Measurements from ENCODE around the gene NEAT1. TPM values are rescaled to one million over a fixed set of nuclear protein-coding genes. Genes with fewer than 3 reads are reported as not detected.

NEAT1 gene
- total RNA-seq, 1 donor from 2014 or later = 422 TPM

DNA sequence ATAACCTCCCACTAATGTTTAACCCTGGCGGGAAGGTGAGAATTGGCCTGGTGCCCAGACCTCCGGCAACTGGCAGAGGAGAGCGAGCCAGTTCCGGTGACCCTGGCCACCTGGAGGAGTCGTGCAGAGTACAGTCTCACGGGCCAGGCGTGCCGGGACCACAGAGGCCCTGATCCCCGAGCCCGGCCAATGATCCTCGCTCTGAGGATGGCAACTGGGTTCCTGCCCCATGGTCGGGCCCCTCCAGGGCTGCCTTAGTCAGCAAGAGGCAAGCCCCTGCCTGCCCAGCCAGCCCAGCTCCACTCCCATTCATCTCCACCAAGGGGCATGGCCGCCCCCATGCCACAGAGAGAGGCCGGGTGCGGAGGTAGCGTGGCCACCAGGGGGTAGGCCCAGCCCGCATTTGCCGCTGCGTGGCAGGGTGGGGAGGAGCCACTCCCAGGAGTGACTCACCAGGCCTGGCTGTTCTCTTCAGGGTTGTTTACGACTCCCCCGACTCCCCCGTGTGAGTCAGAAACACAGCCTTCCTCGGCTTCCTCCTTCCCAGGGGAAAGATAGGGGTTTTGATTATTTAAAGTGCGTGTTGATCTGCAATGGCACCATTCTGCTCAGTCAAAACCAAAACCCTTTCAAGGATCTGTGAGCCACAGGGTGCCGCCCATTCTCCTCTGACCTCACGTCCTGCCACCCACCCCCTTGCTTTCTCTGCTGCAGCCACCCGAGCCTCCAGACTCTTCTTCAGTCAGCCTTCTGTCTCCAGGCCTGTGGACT lies 40.4 kb upstream of the NEAT1 start, which contains the start of gene SLC25A45:
Gene SLC25A45, minus strand, starts transcription at position 614 of the 771 bp plus-strand sequence. CDS start 695 bp downstream, outside the sequence.
- Mint-ChIP-seq H3K4me1 (ENCODE audit: low read depth) (peaks cover 40% of the 10 kb centered on the region), H3K27ac (peak within 1 kb of the TSS; percentile 99), H3K36me3 (ENCODE audit: low read depth) (no peaks in the 10 kb centered on the region), H3K9me3 (no peaks in the 10 kb centered on the region), H3K27me3 (ENCODE audit: low read depth) (no peaks in the 10 kb centered on the region), H3K4me3 (ENCODE audit: low read depth) (peak within 1 kb of the TSS; percentile 86)
- peak; percentile 90 for DNase-seq (ENCODE audit: low spot score)
- intact Hi-C loops (cut with micrococcal nuclease) = loop anchor here (1.0 kb wide), 4 partner anchors 34 to 128 kb away; no protein-coding TSS in a partner anchor

- H3K9me3 Mint-ChIP-seq = no peaks in the 10 kb centered on the region
- peaks cover 41% of the 10 kb centered on the region for H3K4me1 Mint-ChIP-seq (ENCODE audit: low read depth)
- peak overlapping the region; percentile 99 for H3K27ac Mint-ChIP-seq
Measured at GRCh38 chr11:65382804-65383368, 39.7 kb upstream of the NEAT1 start.

DNA sequence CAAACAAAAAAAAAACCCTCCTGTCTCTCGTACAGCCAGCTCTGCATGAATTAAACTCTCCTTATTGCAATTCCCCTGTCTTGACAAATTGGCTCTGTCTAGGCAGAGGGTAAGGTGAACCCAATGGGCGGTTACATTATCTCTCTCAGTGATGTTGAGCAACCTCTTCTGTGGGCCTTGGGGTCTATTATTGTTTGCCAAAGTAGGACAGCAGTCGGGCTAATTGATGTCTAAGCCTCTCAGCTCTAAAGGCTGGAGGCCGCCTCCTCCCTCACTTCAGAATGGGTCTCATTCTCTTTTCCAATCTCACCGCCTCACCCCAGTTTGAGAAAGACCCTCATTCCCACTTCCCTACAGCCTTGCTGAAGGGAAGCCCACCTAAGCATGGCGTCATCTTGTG lies 38.8 kb upstream of the NEAT1 start:
- Mint-ChIP-seq H3K4me1 (ENCODE audit: low read depth) (peaks cover 49% of the 10 kb centered on the region), H3K36me3 (ENCODE audit: low read depth) (peaks cover 8% of the 10 kb centered on the region), H3K27me3 (ENCODE audit: low read depth) (no peaks in the 10 kb centered on the region), H3K4me3 (ENCODE audit: low read depth) (peak overlapping the region; percentile 70), H3K9me3 (no peaks in the 10 kb centered on the region), H3K27ac (peak overlapping the region; percentile 98)
- intact Hi-C loops (cut with micrococcal nuclease) = no loop called here
- DNase-seq (ENCODE audit: low spot score) = no peak

More at GRCh38 chr11:65382804-65383368, 39.7 kb upstream of the NEAT1 start:
- intact Hi-C loops (cut with micrococcal nuclease) = loop anchor here (1.0 kb wide), 4 partner anchors 33 to 127 kb away; no protein-coding TSS in a partner anchor
- no peak for DNase-seq (ENCODE audit: low spot score)
- H3K4me3 Mint-ChIP-seq (ENCODE audit: low read depth) = peak overlapping the region; percentile 86
- no peaks in the 10 kb centered on the region for H3K36me3 Mint-ChIP-seq (ENCODE audit: low read depth)
- no peaks in the 10 kb centered on the region for H3K27me3 Mint-ChIP-seq (ENCODE audit: low read depth)

DNA sequence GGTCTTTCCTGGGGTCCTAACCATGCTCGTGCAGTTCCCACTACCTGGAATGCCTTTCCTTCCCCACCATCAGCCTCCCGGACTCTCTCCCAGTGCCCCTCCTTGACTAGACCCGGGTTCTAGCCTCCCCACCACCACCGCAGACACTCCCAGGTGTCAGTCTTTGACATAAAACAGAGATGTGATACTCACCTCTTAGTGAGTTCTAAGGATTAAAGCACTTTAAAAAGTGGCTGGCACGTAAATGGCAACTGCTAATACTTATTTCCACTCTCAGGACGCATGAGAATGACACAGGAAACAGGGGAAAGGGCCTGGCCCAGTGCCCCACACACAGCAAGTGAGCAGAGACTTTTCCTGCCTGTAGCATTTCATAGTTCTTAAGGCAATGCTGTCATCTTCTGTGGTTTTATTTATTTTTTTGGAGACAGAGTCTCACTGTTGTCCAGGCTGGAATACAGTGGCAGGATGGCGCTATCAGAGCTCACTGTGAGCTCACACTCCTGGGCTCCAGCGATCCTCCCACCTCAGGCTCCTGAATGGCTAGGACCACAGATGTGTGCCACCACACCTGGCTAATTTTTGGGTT lies 38.2 kb upstream of the NEAT1 start:
- intact Hi-C loops (cut with micrococcal nuclease) = no loop called here
- no peaks in the 10 kb centered on the region for H3K9me3 Mint-ChIP-seq
- DNase-seq (ENCODE audit: low spot score) = no peak
- H3K27ac Mint-ChIP-seq = peak overlapping the region; percentile 98
- H3K36me3 Mint-ChIP-seq (ENCODE audit: low read depth) = peaks cover 11% of the 10 kb centered on the region
- no peaks in the 10 kb centered on the region for H3K27me3 Mint-ChIP-seq (ENCODE audit: low read depth)
- peak overlapping the region; percentile 70 for H3K4me3 Mint-ChIP-seq (ENCODE audit: low read depth)
- H3K4me1 Mint-ChIP-seq (ENCODE audit: low read depth) = peaks cover 56% of the 10 kb centered on the region

GRCh38 chr11:65386307-65387140 lies 36.1 kb upstream of the NEAT1 start, which contains the start of gene FRMD8:
Gene FRMD8 (plus strand): TSS chr11:65386637. CDS start chr11:65387037, 400 bp downstream.
- peak; percentile 84 for DNase-seq (ENCODE audit: low spot score)
- peak within 1 kb of the TSS; percentile 96 for H3K4me3 Mint-ChIP-seq (ENCODE audit: low read depth)
- peaks cover 11% of the 10 kb centered on the region for H3K36me3 Mint-ChIP-seq (ENCODE audit: low read depth)
- H3K27me3 Mint-ChIP-seq (ENCODE audit: low read depth) = no peaks in the 10 kb centered on the region
- H3K27ac Mint-ChIP-seq = peak within 1 kb of the TSS; percentile 98
- H3K9me3 Mint-ChIP-seq = no peaks in the 10 kb centered on the region
- peaks cover 63% of the 10 kb centered on the region for H3K4me1 Mint-ChIP-seq (ENCODE audit: low read depth)
- intact Hi-C loops (cut with micrococcal nuclease) = no loop called here

DNA sequence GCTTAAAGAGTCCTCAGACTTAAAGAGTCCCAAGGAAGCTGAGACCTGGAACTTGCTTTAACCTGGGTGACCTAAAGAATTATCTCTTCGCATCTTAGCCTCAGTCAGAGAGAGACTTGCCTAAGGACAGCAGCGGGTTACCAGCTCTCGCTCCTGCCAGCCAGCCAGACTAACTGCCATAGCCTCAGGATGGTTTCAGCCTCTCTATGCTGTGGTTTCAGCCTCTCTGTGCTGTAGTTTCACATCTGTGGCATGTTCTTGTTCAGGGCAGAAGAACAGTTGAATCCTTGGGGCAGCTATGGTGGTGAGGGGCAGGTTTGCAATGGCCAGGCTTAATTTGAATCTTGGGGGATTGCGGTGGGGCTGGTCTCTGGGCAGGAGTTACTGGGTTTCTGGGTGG lies 33.9 kb upstream of the NEAT1 start:
- DNase-seq (ENCODE audit: low spot score) = no peak
- no peaks in the 10 kb centered on the region for H3K9me3 Mint-ChIP-seq
- H3K27me3 Mint-ChIP-seq (ENCODE audit: low read depth) = no peaks in the 10 kb centered on the region
- H3K4me3 Mint-ChIP-seq (ENCODE audit: low read depth) = peak overlapping the region; percentile 71
- H3K27ac Mint-ChIP-seq = peak overlapping the region; percentile 60
- peaks cover 21% of the 10 kb centered on the region for H3K36me3 Mint-ChIP-seq (ENCODE audit: low read depth)
- intact Hi-C loops (cut with micrococcal nuclease) = no loop called here
- H3K4me1 Mint-ChIP-seq (ENCODE audit: low read depth) = peaks cover 49% of the 10 kb centered on the region

- H3K27ac Mint-ChIP-seq = no peak overlapping the region
- intact Hi-C loops (cut with micrococcal nuclease) = no loop called here
- DNase-seq (ENCODE audit: low spot score) = no peak
- peaks cover 42% of the 10 kb centered on the region for H3K4me1 Mint-ChIP-seq (ENCODE audit: low read depth)
- H3K4me3 Mint-ChIP-seq (ENCODE audit: low read depth) = no peak overlapping the region
- H3K36me3 Mint-ChIP-seq (ENCODE audit: low read depth) = peaks cover 21% of the 10 kb centered on the region
- H3K9me3 Mint-ChIP-seq = no peaks in the 10 kb centered on the region
- no peaks in the 10 kb centered on the region for H3K27me3 Mint-ChIP-seq (ENCODE audit: low read depth)
Measured at GRCh38 chr11:65389294-65389980, 33.2 kb upstream of the NEAT1 start.

- H3K36me3 Mint-ChIP-seq (ENCODE audit: low read depth) = peaks cover 21% of the 10 kb centered on the region
- intact Hi-C loops (cut with micrococcal nuclease) = no loop called here
- peaks cover 34% of the 10 kb centered on the region for H3K4me1 Mint-ChIP-seq (ENCODE audit: low read depth)
- H3K9me3 Mint-ChIP-seq = no peaks in the 10 kb centered on the region
- no peaks in the 10 kb centered on the region for H3K27me3 Mint-ChIP-seq (ENCODE audit: low read depth)
- DNase-seq (ENCODE audit: low spot score) = no peak
- peak overlapping the region; percentile 38 for H3K27ac Mint-ChIP-seq
- no peak overlapping the region for H3K4me3 Mint-ChIP-seq (ENCODE audit: low read depth)
Measured at GRCh38 chr11:65390099-65390941, 32.3 kb upstream of the NEAT1 start.

DNA sequence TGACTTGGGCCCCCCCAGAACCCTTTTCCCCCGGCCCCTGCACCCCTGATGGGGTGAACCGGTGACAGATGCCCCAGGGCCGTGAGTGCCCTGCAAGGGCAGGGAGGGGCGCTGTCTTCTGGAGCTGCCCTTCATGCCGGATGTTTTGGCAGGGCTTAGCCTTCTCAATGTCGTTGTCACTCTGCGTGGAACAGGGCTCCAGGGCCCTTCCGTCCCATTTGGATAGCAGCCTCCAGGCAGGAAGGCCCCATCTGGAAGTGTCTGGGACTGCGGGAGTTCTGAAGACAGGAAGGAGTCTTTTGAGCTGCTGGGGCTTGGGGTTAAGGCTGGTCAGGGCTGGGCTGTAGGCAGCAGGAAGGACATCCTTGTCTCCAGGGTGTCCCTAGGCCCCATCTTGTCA lies 31.6 kb upstream of the NEAT1 start:
- H3K4me3 Mint-ChIP-seq (ENCODE audit: low read depth) = no peak overlapping the region
- no peak overlapping the region for H3K27ac Mint-ChIP-seq
- H3K36me3 Mint-ChIP-seq (ENCODE audit: low read depth) = peaks cover 21% of the 10 kb centered on the region
- DNase-seq (ENCODE audit: low spot score) = no peak
- peaks cover 31% of the 10 kb centered on the region for H3K4me1 Mint-ChIP-seq (ENCODE audit: low read depth)
- no peaks in the 10 kb centered on the region for H3K9me3 Mint-ChIP-seq
- intact Hi-C loops (cut with micrococcal nuclease) = no loop called here
- H3K27me3 Mint-ChIP-seq (ENCODE audit: low read depth) = no peaks in the 10 kb centered on the region

DNA sequence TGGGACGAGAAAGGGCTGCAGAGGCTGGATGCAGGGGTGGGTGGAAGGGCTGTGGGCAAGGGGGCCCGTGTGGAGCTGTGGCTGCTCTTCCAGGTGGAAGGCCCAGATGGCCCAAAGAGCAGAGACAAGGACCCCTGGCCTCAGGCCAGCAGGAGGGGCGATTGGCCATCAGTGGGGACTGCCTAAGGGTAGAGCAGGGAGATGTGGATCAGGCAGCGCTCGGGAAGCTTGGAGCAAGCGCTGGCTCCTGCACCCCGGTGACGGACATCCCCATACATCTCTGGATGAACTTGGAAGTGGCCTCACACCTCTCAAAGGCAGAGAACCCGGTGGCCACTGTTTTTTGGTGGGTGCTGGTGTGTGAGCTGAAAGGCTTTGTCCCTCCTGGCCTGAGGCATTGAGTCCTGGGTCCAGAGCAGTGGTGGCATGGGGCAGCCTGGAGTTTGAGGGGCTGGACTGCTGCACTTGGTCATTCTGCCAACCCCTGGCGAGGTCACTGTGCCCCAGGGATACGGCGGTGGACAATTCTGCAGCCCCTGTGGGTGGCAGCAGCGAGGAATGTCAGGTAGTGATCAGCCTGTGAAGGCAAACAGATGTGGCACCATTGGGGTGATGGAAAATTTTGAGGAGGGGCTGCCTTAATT lies 30.3 kb upstream of the NEAT1 start:
- Mint-ChIP-seq H3K4me3 (ENCODE audit: low read depth) (no peak overlapping the region), H3K4me1 (ENCODE audit: low read depth) (peaks cover 28% of the 10 kb centered on the region), H3K9me3 (no peaks in the 10 kb centered on the region), H3K27ac (no peak overlapping the region), H3K27me3 (ENCODE audit: low read depth) (no peaks in the 10 kb centered on the region), H3K36me3 (ENCODE audit: low read depth) (peaks cover 24% of the 10 kb centered on the region)
- DNase-seq (ENCODE audit: low spot score) = no peak
- intact Hi-C loops (cut with micrococcal nuclease) = no loop called here

GRCh38 chr11:65392899-65393298 lies 29.7 kb upstream of the NEAT1 start:
- peaks cover 27% of the 10 kb centered on the region for H3K4me1 Mint-ChIP-seq (ENCODE audit: low read depth)
- no peak overlapping the region for H3K4me3 Mint-ChIP-seq (ENCODE audit: low read depth)
- DNase-seq (ENCODE audit: low spot score) = no peak
- H3K27ac Mint-ChIP-seq = no peak overlapping the region
- intact Hi-C loops (cut with micrococcal nuclease) = no loop called here
- H3K27me3 Mint-ChIP-seq (ENCODE audit: low read depth) = no peaks in the 10 kb centered on the region
- peaks cover 26% of the 10 kb centered on the region for H3K36me3 Mint-ChIP-seq (ENCODE audit: low read depth)
- H3K9me3 Mint-ChIP-seq = no peaks in the 10 kb centered on the region

Data from activated T-helper 2 cell treated with anti-CD3 and anti-CD28 coated beads, Interferon-gamma antibody, Interleukin-2, Interleukin-4, amounts not matched to agents 10 μg/mL and 5 μg/mL and 100 μg/mL, durations not matched to agents 14 hours and 24 hours and 36 hours (primary cell).